Endothelial cell of umbilical vein (primary cell): ENCODE results near the gene LXN. TPM values are rescaled to one million over a fixed set of nuclear protein-coding genes. Genes with fewer than 3 reads are reported as not detected.

Source experiments
- BruUV-seq: library from RNA; stranded (reverse); fragments of 400-500 nt; replicated peaks from 2 replicates; lab custom pipeline; 2021; lab: Mats Ljungman, UMichigan
- CTCF ChIA-PET: fragments of 300-600, 350-600 bp; sonication (Branson Sonifier 250); formaldehyde crosslinking; loops from one replicate; lab custom pipeline; 2021; ENCODE audit warnings: antibody characterized with exemption, inconsistent platforms; lab: Charles Lee
- POLR2A ChIA-PET: fragments of 300-600, 350-600 bp; sonication (Branson Sonifier 250); formaldehyde crosslinking; loops from one replicate; lab custom pipeline; 2021; ENCODE audit warnings: antibody characterized with exemption, inconsistent platforms; lab: Charles Lee
- DNase-seq: peaks from one replicate; pipeline ENCODE4 v3.0.0-alpha.2; 2011; ENCODE audit warnings: low read depth, low spot score
- FAIRE-seq: peaks from 2 replicates; lab custom pipeline; 2011; peaks lifted over from hg19 to GRCh38; lab: Jason Lieb, UNC
- H2AFZ ChIP-seq: 2 replicates; pipeline ENCODE4 v1.6.0; 2012; ENCODE audit warnings: low read depth, low read length, control low read depth, inconsistent platforms
- H3K27ac ChIP-seq: 2 replicates; pipeline ENCODE4 v1.5.1; 2011; ENCODE audit warnings: low read depth, mild to moderate bottlenecking, control low read depth, low read length, moderate library complexity; ENCODE audit not compliant: insufficient read depth
- H3K27me3 ChIP-seq, 2 experiments: 2 replicates each; pipeline versions ENCODE4 v1.6.0 to v1.6.1; 2011; ENCODE audit warnings: low read length in 2 of 2, mixed read lengths in 1 of 2; ENCODE audit not compliant: control insufficient read depth in 2 of 2, insufficient read depth in 2 of 2
- H3K36me3 ChIP-seq, 2 experiments: 2 replicates in 1 of 2; 3 replicates in 1 of 2; pipeline ENCODE4 v1.5.1; 2011; ENCODE audit warnings: low read length in 2 of 2, mild to moderate bottlenecking in 1 of 2, moderate library complexity in 1 of 2; ENCODE audit not compliant: control insufficient read depth in 2 of 2, insufficient read depth in 2 of 2; ENCODE audit errors: extremely low read depth in 1 of 2
- H3K4me1 ChIP-seq: 3 replicates; pipeline ENCODE4 v1.5.1; 2011; ENCODE audit warnings: mild to moderate bottlenecking, low read length; ENCODE audit not compliant: control insufficient read depth, insufficient read depth; ENCODE audit errors: extremely low read depth
- H3K4me2 ChIP-seq: 2 replicates; pipeline ENCODE4 v1.6.1; 2011; ENCODE audit warnings: low read length, control low read depth, mixed read lengths; ENCODE audit not compliant: insufficient read depth
- H3K4me3 ChIP-seq, 3 experiments: fragments of 200-600 bp in 1 of 3; sonication (generic), shearing (Covaris generic) in 1 of 3; replicated peaks in 1 of 3; 2 replicates each; pipeline ENCODE4 v1.5.1; 2011 to 2016; ENCODE audit warnings: control low read depth in 3 of 3, low read length in 3 of 3, mild to moderate bottlenecking in 2 of 3, inconsistent platforms in 1 of 3, low read depth in 1 of 3, moderate library complexity in 1 of 3; ENCODE audit not compliant: insufficient read depth in 1 of 3
- H3K79me2 ChIP-seq: 2 replicates; pipeline ENCODE4 v1.6.0; 2012; ENCODE audit warnings: low read length, inconsistent platforms; ENCODE audit not compliant: control insufficient read depth, insufficient read depth
- H3K9ac ChIP-seq: replicated peaks from 2 replicates; pipeline ENCODE3; 2011; ENCODE audit warnings: low read length, control low read depth; ENCODE audit not compliant: insufficient read depth; ENCODE audit errors: extremely low read depth
- H3K9me1 ChIP-seq: replicated peaks from 3 replicates; pipeline ENCODE4 v1.6.0; 2011; ENCODE audit warnings: mild to moderate bottlenecking, low read length; ENCODE audit not compliant: control insufficient read depth, insufficient read depth; ENCODE audit errors: extremely low read depth
- H3K9me3 ChIP-seq: replicated peaks from 2 replicates; pipeline ENCODE4 v1.5.1; 2012; ENCODE audit warnings: low read length, inconsistent platforms; ENCODE audit not compliant: control insufficient read depth, insufficient read depth
- H4K20me1 ChIP-seq: replicated peaks from 2 replicates; pipeline ENCODE3; 2011; ENCODE audit warnings: mild to moderate bottlenecking, low read length; ENCODE audit not compliant: control insufficient read depth, insufficient read depth; ENCODE audit errors: extremely low read depth
- EZH2 ChIP-seq: IDR thresholded peaks from 2 replicates; pipeline ENCODE4 v1.6.1; 2012; ENCODE audit warnings: borderline replicate concordance, low read depth, mild to moderate bottlenecking, moderate library complexity, low read length, inconsistent platforms; ENCODE audit not compliant: severe bottlenecking
- FOS ChIP-seq: IDR thresholded peaks from 2 replicates; pipeline ENCODE4 v1.6.1; 2011; ENCODE audit warnings: mild to moderate bottlenecking, low read length, moderate library complexity, borderline replicate concordance; ENCODE audit not compliant: insufficient read depth
- GATA2 ChIP-seq: IDR thresholded peaks from 2 replicates; pipeline ENCODE4 v1.7.0; 2011; ENCODE audit warnings: low read depth, mild to moderate bottlenecking, moderate library complexity, mixed read lengths, low read length; ENCODE audit not compliant: insufficient read length, insufficient read depth
- JUN ChIP-seq: IDR thresholded peaks from 2 replicates; pipeline ENCODE4 v1.6.1; 2011; ENCODE audit warnings: borderline replicate concordance, low read depth; ENCODE audit not compliant: insufficient read length, insufficient read depth
- MYC ChIP-seq: IDR thresholded peaks from one replicate; pipeline ENCODE4 v1.6.1; 2011; ENCODE audit warnings: mild to moderate bottlenecking, low read depth, low read length
- POLR2A ChIP-seq: IDR thresholded peaks from 2 replicates; pipeline ENCODE4 v1.6.1; 2012; ENCODE audit warnings: low read depth, mild to moderate bottlenecking, control low read depth, low read length
- POLR2AphosphoS5 ChIP-seq: IDR thresholded peaks from 2 replicates; pipeline ENCODE4 v1.6.1; 2012; ENCODE audit warnings: low read depth, mild to moderate bottlenecking, control low read depth, low read length, moderate library complexity; ENCODE audit not compliant: insufficient read depth
- dilution Hi-C: fragments of 300-500 bp; cut with MboI; formaldehyde crosslinking; loops from one replicate; pipeline ENCODE4 v1.15.0; 2019; ENCODE audit warnings: low sequenced_read_pairs; ENCODE audit not compliant: extremely low pct_ligation_motif_present
- intact Hi-C: fragments of 100-400 bp; cut with micrococcal nuclease; formaldehyde crosslinking; loops from one replicate; pipeline ENCODE4 v1.10.0; 2022
- polyA plus RNA-seq, 4 experiments: library from polyadenylated mRNA; depleted of rRNA in 3 of 4; stranded (reverse) in 3 of 4; unstranded in 1 of 4; fragments of >200 nt; gene quantifications; 2 replicates each; pipeline versions ENCODE4 v1.2.1 to v1.2.3, GENCODE V29; 2011 to 2012; ENCODE audit warnings: missing spikeins in 1 of 4
- total RNA-seq: library from RNA; stranded (reverse); gene quantifications from 2 replicates; pipeline ENCODE4 v1.2.3, GENCODE V29; 2021
- TF ChIP-seq, protein P1 (sequence below), 2 donors: IDR thresholded peaks; 1 replicate in 1 of 2; 2 replicates in 1 of 2; pipeline ENCODE4 v1.5.1; 2011; ENCODE audit warnings: low read length in 2 of 2, mild to moderate bottlenecking in 2 of 2, moderate library complexity in 2 of 2, control low read depth in 1 of 2, inconsistent platforms in 1 of 2, low read depth in 1 of 2; ENCODE audit not compliant: insufficient read depth in 1 of 2; ENCODE audit errors: extremely low read depth in 1 of 2
- TF ChIP-seq, protein P2 (sequence below): IDR thresholded peaks from 2 replicates; pipeline ENCODE4 v1.6.1; 2011; ENCODE audit not compliant: insufficient read depth, insufficient read length

LXN gene
- total and polyA plus RNA-seq, 2 donors (not counting 3 experiments of a cell fraction or from before 2014, with no cell fraction given): 56.9 to 118 TPM

DNA sequence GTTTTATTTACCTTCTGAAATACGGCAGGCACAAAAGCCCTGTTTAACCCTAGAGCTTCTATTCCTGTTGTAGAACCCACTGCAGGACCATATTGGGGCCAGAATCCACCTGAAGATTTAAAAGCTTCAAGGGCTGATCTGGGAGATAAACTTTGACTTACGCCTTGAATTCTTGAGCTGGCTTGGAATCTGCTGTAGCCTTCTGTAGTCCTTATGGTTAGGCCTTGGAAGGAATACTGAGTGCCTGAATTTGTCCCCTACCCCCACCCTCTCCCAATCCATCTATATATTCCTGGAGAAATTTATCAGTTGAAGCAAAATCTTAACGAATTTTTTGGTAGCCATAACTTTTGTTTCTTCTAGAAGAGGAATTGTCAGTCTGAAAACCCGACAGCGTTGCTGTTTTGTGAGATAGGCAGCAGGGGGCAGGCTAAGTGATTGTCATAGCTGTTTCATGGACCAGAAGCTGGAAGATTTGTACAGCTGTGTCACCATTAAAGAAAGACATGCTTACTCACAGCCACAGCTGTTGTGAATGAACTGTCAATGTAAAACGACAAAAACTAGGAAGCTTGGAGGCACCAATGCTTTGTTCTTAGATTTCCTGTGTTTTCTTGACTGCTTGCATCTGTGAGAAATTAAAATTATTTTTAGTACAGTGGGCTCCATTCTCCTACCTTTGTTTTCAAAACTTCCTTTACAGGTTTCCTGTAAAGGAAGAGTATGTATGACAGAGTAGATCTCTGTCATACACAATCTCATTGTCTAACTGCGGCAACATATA is 12.8 kb downstream of the LXN start:
- Histone ChIP-seq H3K27me3 (no peaks in the 10 kb centered on the region), H3K36me3 (peaks cover 16 to 39% of the 10 kb centered on the region in 2 experiments), H3K4me2 (no peak overlapping the region), H3K9me1 (no peaks in the 10 kb centered on the region), H3K9me3 (no peaks in the 10 kb centered on the region), H3K4me3 (no peak overlapping the region), H3K9ac (peak overlapping the region; percentile 79), H2AFZ (no peak overlapping the region), H3K79me2 (peaks cover 11% of the 10 kb centered on the region), H4K20me1 (no peaks in the 10 kb centered on the region), H3K4me1 (peaks cover 28% of the 10 kb centered on the region), H3K27ac (peak overlapping the region; percentile 95)
- intact Hi-C loops: loop anchor here (1.0 to 10.0 kb wide), 9 partner anchors 9 to 1105 kb away; partner anchors contain the start of genes LXN, MLF1 and RARRES1
- ChIA-PET CTCF (interaction anchor here (0.7 to 5.6 kb wide), 34 partner anchors 9 to 1127 kb away, joined by 3 to 247 read pairs (median 6); partner anchors contain the start of genes GFM1, LXN, MFSD1 and MLF1), POLR2A (interaction anchor here (0.5 to 1.4 kb wide), 4 partner anchors 15 to 737 kb away, joined by 3 to 5 read pairs (median 4); no protein-coding TSS in a partner anchor)
- TF ChIP-seq JUN: peak; percentile 71
- TF ChIP-seq POLR2AphosphoS5: peak; percentile 72
- peak; percentile 55 for TF ChIP-seq FOS
- no peak for TF ChIP-seq POLR2A
- TF ChIP-seq EZH2: no peak
- TF ChIP-seq, protein P1, sequence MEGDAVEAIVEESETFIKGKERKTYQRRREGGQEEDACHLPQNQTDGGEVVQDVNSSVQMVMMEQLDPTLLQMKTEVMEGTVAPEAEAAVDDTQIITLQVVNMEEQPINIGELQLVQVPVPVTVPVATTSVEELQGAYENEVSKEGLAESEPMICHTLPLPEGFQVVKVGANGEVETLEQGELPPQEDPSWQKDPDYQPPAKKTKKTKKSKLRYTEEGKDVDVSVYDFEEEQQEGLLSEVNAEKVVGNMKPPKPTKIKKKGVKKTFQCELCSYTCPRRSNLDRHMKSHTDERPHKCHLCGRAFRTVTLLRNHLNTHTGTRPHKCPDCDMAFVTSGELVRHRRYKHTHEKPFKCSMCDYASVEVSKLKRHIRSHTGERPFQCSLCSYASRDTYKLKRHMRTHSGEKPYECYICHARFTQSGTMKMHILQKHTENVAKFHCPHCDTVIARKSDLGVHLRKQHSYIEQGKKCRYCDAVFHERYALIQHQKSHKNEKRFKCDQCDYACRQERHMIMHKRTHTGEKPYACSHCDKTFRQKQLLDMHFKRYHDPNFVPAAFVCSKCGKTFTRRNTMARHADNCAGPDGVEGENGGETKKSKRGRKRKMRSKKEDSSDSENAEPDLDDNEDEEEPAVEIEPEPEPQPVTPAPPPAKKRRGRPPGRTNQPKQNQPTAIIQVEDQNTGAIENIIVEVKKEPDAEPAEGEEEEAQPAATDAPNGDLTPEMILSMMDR (IDR thresholded peaks at IDR 0.05; ENCODE audit: extremely low read depth in 1 of 2, insufficient read depth in 1 of 2, low read depth in 1 of 2, low read length in 2 of 2): peak; percentile 75 to 77
- TF ChIP-seq, protein P2, sequence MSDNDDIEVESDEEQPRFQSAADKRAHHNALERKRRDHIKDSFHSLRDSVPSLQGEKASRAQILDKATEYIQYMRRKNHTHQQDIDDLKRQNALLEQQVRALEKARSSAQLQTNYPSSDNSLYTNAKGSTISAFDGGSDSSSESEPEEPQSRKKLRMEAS: no peak
- TF ChIP-seq GATA2: no peak
- TF ChIP-seq MYC: no peak
- TSS peak; percentile 60 for BruUV-seq
- dilution Hi-C loops: no loop called here
- FAIRE-seq (peak; percentile 70), DNase-seq (peak; percentile 95)
